AG09309 (cell line): ENCODE data around the gene STEAP3.

Experiments used
- DNase-seq: peaks from one replicate; pipeline ENCODE4 v3.0.0-alpha.2; 2010; ENCODE audit warnings: low read depth
- H3K4me3 ChIP-seq: 2 replicates; pipeline ENCODE4 v1.5.1; 2011; ENCODE audit warnings: mild to moderate bottlenecking, low read depth, low read length, moderate library complexity; ENCODE audit not compliant: control insufficient read depth
- TF ChIP-seq, protein P1 (sequence below): IDR thresholded peaks from 2 replicates; pipeline ENCODE4 v1.5.1; 2011; ENCODE audit warnings: mild to moderate bottlenecking, low read depth, low read length, inconsistent platforms; ENCODE audit not compliant: insufficient read depth, control insufficient read depth; ENCODE audit errors: missing control alignments

Gene STEAP3

DNA sequence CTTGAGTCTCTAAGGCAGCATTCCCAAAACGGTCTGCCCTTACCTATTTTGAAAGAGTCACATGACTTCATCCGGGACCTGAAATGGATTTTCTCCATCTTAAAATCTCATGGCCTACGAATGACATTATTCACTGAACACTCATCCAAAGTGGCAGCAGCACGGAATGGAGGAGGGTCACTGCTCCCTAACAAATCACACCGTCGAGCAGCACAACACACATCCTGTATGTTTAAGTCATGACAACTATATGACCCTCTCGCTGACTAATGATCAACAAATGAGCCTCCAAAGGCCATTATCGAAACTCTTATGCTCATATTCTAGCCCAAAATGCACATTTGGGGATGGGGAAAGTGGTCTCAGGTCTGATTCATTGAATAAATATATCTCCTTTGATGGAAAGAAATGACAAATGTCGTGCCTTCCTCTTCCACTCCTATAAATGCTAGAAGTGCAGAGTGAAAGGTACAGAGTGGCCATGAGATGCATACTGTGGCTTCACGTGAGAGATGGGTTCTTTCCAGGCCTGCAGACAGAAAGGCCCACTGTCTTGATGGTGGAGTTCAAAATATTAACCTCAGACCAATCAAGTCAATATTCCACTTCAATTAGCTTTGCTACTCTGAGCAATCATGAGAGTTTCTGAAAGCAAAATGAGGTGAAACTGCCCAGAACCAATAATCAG is 72.2 kb downstream of the STEAP3 start:
- H3K4me3 ChIP-seq, result no peak overlapping the region
- TF ChIP-seq, protein P1, sequence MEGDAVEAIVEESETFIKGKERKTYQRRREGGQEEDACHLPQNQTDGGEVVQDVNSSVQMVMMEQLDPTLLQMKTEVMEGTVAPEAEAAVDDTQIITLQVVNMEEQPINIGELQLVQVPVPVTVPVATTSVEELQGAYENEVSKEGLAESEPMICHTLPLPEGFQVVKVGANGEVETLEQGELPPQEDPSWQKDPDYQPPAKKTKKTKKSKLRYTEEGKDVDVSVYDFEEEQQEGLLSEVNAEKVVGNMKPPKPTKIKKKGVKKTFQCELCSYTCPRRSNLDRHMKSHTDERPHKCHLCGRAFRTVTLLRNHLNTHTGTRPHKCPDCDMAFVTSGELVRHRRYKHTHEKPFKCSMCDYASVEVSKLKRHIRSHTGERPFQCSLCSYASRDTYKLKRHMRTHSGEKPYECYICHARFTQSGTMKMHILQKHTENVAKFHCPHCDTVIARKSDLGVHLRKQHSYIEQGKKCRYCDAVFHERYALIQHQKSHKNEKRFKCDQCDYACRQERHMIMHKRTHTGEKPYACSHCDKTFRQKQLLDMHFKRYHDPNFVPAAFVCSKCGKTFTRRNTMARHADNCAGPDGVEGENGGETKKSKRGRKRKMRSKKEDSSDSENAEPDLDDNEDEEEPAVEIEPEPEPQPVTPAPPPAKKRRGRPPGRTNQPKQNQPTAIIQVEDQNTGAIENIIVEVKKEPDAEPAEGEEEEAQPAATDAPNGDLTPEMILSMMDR, result no peak
- DNase-seq, result no peak

DNA sequence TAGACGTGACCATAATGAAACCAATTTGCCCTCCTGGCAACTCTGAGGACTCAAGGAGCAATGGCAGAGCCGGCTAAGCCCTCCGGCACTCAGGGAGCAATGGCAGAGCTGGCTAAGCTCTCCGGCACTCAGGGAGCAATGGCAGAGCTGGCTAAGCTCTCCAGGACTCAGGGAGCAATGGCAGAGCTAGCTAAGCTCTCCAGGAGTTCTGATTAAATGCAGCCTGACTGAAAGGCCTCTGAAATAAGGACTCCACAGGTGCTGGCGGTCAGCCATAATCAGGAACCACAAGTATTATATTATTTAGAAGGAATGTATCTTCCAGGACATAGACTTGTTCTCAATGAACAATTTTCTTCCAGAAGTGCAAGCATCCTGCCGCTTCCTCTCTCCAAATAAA is 77.8 kb downstream of the STEAP3 start:
- TF ChIP-seq, protein P1, result no peak
- DNase-seq, result no peak
- H3K4me3 ChIP-seq, result no peak overlapping the region

DNA sequence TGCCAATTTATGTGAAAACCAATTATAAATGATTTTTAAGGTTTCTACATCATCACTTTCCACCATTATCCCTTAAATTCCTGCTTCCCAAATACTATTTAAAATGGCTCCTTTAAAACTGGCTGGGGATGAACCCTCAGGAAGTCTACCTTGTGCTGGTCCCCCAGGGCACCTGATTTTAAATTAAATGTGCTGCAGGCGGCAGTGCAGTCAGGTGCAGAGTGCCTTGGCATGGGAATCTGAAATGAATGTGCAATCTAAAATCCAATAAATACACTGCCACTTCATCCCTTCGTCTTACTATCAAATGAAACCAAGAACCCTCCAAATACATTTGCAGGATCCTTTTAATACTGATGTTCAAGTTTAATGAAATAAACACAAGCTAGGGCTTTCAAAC is 81.2 kb downstream of the STEAP3 start:
- TF ChIP-seq, protein P1, result no peak
- DNase-seq, result no peak
- H3K4me3 ChIP-seq, result no peak overlapping the region

DNA sequence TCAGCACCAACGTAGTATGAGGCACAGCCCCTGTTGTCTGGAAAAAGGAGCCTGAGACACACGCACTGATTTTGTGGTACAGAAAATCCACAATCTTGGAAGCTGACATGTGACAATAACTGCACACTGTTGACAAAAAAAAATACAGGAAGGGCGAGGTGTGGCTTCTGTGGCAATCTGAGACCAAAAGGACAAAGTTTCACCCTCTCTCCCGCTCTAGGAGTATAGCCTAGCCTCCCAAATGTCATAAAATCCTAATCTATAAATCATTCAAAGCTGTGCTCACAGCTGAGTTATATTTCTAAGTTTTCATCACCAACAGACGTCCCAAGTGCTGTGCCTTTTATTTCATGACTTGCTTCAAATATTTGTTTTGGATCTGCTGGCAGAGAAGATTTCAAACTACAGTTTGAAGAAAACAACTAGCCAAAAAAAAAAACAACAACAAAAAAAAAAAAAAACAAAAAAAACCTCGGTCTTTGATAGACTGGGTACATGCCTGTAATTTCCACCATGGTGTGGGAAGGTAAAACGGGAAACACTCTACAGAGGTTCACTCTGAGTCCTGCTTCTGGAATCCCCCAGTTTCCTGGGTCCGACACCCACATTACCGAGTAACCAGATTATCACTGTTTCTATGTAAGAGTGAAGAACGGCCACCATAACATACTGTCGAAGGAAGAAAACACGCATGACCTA is 82.0 kb downstream of the STEAP3 start:
- TF ChIP-seq, protein P1, result no peak
- DNase-seq, result no peak
- H3K4me3 ChIP-seq, result peak overlapping the region; percentile 10

DNA sequence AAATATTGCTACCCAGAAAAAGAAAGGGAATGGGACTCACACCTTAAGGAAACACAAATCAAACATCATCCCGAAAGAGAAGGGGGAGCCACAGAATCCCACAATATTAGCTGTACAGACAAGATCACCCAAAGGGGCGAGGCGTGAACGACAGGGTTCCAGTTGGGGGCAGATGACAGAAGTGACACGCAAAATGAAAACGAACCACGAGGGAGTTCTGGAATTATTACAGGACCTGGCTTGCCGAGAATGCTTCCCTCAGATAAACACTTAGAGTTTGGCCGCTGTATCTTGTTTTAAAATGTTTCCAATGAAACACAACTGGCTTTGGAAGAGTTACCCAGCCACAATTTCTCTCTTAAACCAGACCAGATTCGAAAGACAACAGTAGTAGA is 82.6 kb downstream of the STEAP3 start:
- TF ChIP-seq, protein P1, result no peak
- peak overlapping the region; percentile 10 for H3K4me3 ChIP-seq
- DNase-seq, result no peak

DNA sequence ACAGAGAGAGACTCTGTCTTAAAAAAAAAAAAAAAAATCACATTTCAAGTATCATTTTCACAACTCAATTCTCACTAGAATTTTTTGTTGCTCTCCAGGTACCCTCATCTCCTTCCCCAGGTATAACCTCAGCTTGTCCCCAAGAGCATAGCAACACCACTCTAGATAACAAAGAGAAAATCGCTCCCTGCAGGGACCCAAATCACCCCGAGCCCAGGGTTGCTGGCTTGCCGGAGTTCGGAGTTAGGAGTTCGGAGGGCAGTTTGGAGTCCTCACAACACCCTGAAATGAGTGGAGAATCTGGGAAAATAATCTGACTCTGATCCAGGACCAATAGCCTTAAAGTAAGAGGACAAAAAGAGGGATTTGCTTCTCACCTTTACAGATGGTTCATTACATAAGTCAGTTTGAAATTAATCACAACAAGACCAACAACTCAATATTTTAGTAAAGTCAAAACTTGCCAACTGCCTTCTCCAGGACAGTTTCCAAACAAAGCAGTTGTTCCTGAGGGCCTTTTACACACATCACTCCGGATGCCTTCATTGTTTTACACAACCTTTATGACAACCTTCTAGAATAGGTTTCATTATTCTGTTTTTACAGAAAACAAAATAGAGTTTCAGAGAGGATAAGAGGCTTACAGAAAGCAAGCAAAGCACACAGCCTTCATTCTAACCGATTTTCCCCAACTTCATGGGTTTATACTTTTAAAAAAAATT is 83.9 kb downstream of the STEAP3 start:
- DNase-seq, result no peak
- TF ChIP-seq, protein P1, result no peak

More for the DNA sequence above, 83.9 kb downstream of the STEAP3 start:
- H3K4me3 ChIP-seq, result no peak overlapping the region
